ENCODE measurements around the gene PTPRCAP. TPM values are rescaled to one million over a fixed set of nuclear protein-coding genes. Genes with fewer than 3 reads are reported as not detected.

PTPRCAP gene
- polyA plus RNA-seq, 1 donor from 2014 or later = 3.4 TPM

DNA sequence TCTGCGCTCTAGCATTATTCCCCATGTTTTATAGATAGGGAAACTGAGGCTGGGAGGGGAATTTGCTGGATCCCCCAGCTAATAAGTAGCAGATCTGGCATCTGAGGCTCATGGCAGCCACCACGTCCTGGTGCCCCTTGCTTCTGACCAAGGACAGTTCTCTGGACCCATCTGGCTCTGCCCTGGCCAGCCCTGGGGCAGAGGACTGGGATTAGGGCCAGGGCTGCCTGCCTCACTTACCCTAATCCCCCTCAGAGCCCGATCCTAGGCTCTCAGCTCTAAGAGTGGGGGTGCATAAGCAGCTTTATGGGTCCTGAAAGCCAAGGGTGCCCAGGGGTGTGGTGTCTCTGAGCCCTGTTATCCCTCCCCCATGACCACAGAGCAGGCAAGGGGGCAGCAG is 17.6 kb upstream of the PTPRCAP start, which contains the start of gene CABP4:
Gene CABP4 (plus strand): TSS at position 301 of the 400 bp plus-strand sequence. CDS start 70 bp downstream, at position 371.
- H3K4me2 ChIP-seq (ENCODE audit: low read length) = no peak within 1 kb of the TSS
- no peaks in the 10 kb centered on the region for H3K9me2 ChIP-seq (ENCODE audit: insufficient read depth, low read length)
- no peaks in the 10 kb centered on the region for H3K79me2 ChIP-seq (replicated peaks; ENCODE audit: insufficient read depth, low read length)
- no peaks in the 10 kb centered on the region for H3K27me3 ChIP-seq (ENCODE audit: insufficient read depth, low read depth, low read length)
- H2AFZ ChIP-seq (ENCODE audit: low read depth, low read length) = no peak within 1 kb of the TSS
- H3K9me3 ChIP-seq (ENCODE audit: low read length) = no peaks in the 10 kb centered on the region
- H3K27ac ChIP-seq (ENCODE audit: low read length) = no peak within 1 kb of the TSS
- no peak within 1 kb of the TSS for H3K4me3 ChIP-seq (ENCODE audit: low read length)
- H4K20me1 ChIP-seq (ENCODE audit: insufficient read depth) = no peaks in the 10 kb centered on the region
- no peaks in the 10 kb centered on the region for H3F3A ChIP-seq (ENCODE audit: insufficient read depth, low read length, poor library complexity, severe bottlenecking)
- no peak for TF ChIP-seq SMC3 (conservative IDR thresholded peaks at IDR 0.05; ENCODE audit: poor library complexity)
- TF ChIP-seq POLR2AphosphoS5 (IDR thresholded peaks at IDR 0.05) = no peak
- TF ChIP-seq, protein P1, sequence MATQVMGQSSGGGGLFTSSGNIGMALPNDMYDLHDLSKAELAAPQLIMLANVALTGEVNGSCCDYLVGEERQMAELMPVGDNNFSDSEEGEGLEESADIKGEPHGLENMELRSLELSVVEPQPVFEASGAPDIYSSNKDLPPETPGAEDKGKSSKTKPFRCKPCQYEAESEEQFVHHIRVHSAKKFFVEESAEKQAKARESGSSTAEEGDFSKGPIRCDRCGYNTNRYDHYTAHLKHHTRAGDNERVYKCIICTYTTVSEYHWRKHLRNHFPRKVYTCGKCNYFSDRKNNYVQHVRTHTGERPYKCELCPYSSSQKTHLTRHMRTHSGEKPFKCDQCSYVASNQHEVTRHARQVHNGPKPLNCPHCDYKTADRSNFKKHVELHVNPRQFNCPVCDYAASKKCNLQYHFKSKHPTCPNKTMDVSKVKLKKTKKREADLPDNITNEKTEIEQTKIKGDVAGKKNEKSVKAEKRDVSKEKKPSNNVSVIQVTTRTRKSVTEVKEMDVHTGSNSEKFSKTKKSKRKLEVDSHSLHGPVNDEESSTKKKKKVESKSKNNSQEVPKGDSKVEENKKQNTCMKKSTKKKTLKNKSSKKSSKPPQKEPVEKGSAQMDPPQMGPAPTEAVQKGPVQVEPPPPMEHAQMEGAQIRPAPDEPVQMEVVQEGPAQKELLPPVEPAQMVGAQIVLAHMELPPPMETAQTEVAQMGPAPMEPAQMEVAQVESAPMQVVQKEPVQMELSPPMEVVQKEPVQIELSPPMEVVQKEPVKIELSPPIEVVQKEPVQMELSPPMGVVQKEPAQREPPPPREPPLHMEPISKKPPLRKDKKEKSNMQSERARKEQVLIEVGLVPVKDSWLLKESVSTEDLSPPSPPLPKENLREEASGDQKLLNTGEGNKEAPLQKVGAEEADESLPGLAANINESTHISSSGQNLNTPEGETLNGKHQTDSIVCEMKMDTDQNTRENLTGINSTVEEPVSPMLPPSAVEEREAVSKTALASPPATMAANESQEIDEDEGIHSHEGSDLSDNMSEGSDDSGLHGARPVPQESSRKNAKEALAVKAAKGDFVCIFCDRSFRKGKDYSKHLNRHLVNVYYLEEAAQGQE (IDR thresholded peaks at IDR 0.05; ENCODE audit: borderline replicate concordance) = no peak
- no peak for TF ChIP-seq MXI1 (conservative IDR thresholded peaks at IDR 0.05; ENCODE audit: poor library complexity, severe bottlenecking)
- TF ChIP-seq EZH2 (IDR thresholded peaks at IDR 0.05; ENCODE audit: borderline replicate concordance, insufficient read depth, low read length, poor library complexity, severe bottlenecking) = no peak
- TF ChIP-seq TAF1 (IDR thresholded peaks at IDR 0.05; ENCODE audit: low read depth) = no peak
- TF ChIP-seq, protein P2, sequence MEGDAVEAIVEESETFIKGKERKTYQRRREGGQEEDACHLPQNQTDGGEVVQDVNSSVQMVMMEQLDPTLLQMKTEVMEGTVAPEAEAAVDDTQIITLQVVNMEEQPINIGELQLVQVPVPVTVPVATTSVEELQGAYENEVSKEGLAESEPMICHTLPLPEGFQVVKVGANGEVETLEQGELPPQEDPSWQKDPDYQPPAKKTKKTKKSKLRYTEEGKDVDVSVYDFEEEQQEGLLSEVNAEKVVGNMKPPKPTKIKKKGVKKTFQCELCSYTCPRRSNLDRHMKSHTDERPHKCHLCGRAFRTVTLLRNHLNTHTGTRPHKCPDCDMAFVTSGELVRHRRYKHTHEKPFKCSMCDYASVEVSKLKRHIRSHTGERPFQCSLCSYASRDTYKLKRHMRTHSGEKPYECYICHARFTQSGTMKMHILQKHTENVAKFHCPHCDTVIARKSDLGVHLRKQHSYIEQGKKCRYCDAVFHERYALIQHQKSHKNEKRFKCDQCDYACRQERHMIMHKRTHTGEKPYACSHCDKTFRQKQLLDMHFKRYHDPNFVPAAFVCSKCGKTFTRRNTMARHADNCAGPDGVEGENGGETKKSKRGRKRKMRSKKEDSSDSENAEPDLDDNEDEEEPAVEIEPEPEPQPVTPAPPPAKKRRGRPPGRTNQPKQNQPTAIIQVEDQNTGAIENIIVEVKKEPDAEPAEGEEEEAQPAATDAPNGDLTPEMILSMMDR (IDR thresholded peaks at IDR 0.05; ENCODE audit: poor library complexity, severe bottlenecking) = no peak
- TF ChIP-seq EP300 (conservative IDR thresholded peaks at IDR 0.05; ENCODE audit: poor library complexity, severe bottlenecking) = no peak
- TF ChIP-seq RAD21 (conservative IDR thresholded peaks at IDR 0.05) = no peak
- no peaks in the 10 kb centered on the region for H3K36me3 ChIP-seq (ENCODE audit: insufficient read depth, low read length)
- no peak within 1 kb of the TSS for H3K9ac ChIP-seq (ENCODE audit: low read length)

DNA sequence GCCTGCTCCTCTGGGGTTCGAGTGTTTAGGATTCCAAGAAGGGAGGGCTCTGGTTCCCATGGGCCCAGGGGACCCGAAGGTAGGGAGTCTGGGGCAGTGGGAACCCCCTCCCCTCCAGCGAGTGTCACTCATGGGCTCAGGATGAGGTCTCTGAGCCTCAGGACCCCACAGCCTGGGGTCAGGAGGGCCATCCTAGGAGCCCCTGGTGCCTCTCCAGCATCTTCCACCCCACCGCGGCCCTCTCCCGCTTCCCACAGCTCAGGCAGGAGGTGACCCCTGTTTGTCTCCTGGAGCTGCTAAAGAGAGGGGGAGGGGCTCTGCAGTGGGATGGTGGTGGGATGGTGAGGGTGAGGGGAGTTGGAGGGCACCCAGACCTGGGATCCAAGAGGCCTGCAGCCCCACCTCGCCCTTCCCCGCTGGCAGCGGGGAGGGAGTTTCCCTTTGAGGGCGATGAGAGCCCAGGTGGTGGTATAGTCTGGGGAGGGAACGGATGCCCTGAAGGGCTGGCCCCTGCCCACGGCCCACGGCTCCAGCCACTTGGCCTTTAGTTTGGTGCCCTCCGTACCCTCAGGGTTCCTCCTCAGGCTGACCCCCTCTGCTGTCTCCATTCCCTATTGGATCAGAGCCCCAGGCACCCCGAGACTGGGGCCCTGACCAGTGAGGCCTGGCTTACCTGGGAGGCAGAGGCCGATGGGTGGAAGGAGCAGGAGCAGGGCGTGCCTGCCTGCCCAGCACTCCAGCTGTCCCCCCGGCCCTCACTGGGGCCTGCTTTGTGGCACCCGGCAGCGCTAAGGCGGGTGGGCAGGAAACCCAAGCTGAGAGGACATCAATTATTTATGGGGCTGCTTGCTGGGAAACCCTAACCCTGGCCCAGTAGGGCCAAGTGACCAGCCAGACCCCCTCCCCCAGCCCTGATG is 16.6 kb upstream of the PTPRCAP start:
- Histone ChIP-seq H3K79me2 (replicated peaks; ENCODE audit: insufficient read depth, low read length) (no peaks in the 10 kb centered on the region), H3K27me3 (ENCODE audit: insufficient read depth, low read depth, low read length) (no peaks in the 10 kb centered on the region), H3K27ac (ENCODE audit: low read length) (no peak overlapping the region), H3K9me3 (ENCODE audit: low read length) (no peaks in the 10 kb centered on the region), H3K9me2 (ENCODE audit: insufficient read depth, low read length) (no peaks in the 10 kb centered on the region), H2AFZ (ENCODE audit: low read depth, low read length) (no peak overlapping the region), H3K36me3 (ENCODE audit: insufficient read depth, low read length) (no peaks in the 10 kb centered on the region), H3K4me2 (ENCODE audit: low read length) (no peak overlapping the region), H3K4me3 (ENCODE audit: low read length) (no peak overlapping the region), H3K9ac (ENCODE audit: low read length) (no peak overlapping the region), H4K20me1 (ENCODE audit: insufficient read depth) (no peaks in the 10 kb centered on the region), H3F3A (ENCODE audit: insufficient read depth, low read length, poor library complexity, severe bottlenecking) (no peaks in the 10 kb centered on the region)
- TF ChIP-seq POLR2AphosphoS5 (IDR thresholded peaks at IDR 0.05) (no peak), EP300 (conservative IDR thresholded peaks at IDR 0.05; ENCODE audit: poor library complexity, severe bottlenecking) (no peak), EZH2 (IDR thresholded peaks at IDR 0.05; ENCODE audit: borderline replicate concordance, insufficient read depth, low read length, poor library complexity, severe bottlenecking) (no peak), MXI1 (conservative IDR thresholded peaks at IDR 0.05; ENCODE audit: poor library complexity, severe bottlenecking) (no peak)
- TF ChIP-seq, protein P1 (IDR thresholded peaks at IDR 0.05; ENCODE audit: borderline replicate concordance) = no peak
- TF ChIP-seq, protein P2 (IDR thresholded peaks at IDR 0.05; ENCODE audit: poor library complexity, severe bottlenecking) = no peak

All from neural cell (in vitro differentiated cells).